Testis (tissue), 2 donors: ENCODE measurements around the gene DYNLL2.

ENCODE experiments used
- CTCF ChIP-seq, 3 experiments: fragments of 450-650 bp in 2 of 3; fragments of 200-600 bp in 1 of 3; sonication (generic) in 1 of 3; IDR thresholded peaks; one replicate each; pipeline ENCODE4 v1.5.1; 2016 to 2019; ENCODE audit warnings: antibody characterized with exemption in 3 of 3, mild to moderate bottlenecking in 2 of 3, moderate library complexity in 1 of 3
- POLR2A ChIP-seq: fragments of 450-650 bp; IDR thresholded peaks from one replicate; pipeline ENCODE4 v1.6.1; 2017; ENCODE audit warnings: antibody characterized with exemption, mild to moderate bottlenecking, moderate library complexity

- no peak for TF ChIP-seq CTCF (IDR thresholded peaks at IDR 0.05)
- TF ChIP-seq POLR2A, result no peak
These were observed 26.7 kb upstream of the DYNLL2 start for GRCh38 chr17:58056476-58056875.
